HG03521 (cell line): ENCODE measurements around the gene CCDC88B.
A peak's percentile ranks its signal among the peaks of the same experiment; 100 is the strongest.

Experiments
- ATAC-seq: cut with Tn5 transposase; IDR thresholded peaks from one replicate; pipeline ENCODE4 v1.9.1; 2021; ENCODE audit warnings: mild to moderate bottlenecking, moderate library complexity; ENCODE audit not compliant: unreplicated experiment

The CCDC88B gene, protein sequence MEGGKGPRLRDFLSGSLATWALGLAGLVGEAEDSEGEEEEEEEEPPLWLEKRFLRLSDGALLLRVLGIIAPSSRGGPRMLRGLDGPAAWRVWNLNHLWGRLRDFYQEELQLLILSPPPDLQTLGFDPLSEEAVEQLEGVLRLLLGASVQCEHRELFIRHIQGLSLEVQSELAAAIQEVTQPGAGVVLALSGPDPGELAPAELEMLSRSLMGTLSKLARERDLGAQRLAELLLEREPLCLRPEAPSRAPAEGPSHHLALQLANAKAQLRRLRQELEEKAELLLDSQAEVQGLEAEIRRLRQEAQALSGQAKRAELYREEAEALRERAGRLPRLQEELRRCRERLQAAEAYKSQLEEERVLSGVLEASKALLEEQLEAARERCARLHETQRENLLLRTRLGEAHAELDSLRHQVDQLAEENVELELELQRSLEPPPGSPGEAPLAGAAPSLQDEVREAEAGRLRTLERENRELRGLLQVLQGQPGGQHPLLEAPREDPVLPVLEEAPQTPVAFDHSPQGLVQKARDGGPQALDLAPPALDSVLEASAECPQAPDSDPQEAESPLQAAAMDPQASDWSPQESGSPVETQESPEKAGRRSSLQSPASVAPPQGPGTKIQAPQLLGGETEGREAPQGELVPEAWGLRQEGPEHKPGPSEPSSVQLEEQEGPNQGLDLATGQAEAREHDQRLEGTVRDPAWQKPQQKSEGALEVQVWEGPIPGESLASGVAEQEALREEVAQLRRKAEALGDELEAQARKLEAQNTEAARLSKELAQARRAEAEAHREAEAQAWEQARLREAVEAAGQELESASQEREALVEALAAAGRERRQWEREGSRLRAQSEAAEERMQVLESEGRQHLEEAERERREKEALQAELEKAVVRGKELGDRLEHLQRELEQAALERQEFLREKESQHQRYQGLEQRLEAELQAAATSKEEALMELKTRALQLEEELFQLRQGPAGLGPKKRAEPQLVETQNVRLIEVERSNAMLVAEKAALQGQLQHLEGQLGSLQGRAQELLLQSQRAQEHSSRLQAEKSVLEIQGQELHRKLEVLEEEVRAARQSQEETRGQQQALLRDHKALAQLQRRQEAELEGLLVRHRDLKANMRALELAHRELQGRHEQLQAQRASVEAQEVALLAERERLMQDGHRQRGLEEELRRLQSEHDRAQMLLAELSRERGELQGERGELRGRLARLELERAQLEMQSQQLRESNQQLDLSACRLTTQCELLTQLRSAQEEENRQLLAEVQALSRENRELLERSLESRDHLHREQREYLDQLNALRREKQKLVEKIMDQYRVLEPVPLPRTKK (N-terminal part only)

DNA sequence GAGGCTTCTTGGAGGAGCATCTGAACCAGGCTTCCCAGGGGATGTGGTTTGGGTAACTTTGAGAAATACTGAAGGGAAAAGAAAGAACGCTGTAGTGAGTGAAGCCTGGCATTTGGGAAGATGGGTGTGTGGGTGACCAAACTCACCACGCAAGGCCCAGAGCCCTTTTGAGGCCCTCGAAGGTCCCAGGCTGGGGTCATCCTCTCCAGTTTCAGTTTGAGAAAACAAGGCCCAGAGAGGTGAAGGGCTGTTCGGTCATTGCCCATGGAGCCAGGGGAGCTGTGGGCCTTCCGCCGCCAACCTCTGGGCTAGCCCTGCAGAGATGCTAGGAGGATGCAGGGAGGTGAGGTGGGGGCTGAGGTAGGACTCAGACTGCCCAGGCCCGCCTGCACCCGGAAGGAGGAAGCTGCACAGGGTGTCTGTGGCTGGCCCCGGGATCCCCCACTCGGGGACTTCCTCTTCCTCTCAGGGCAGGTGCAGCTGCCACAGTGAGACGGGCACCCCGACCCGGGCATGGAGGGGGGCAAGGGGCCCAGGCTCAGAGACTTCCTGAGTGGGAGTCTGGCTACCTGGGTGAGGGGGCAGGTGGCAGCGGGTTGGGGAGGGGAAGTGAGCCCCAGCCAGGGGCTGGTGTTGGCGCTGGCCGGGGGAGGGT is at the start of gene CCDC88B:
Gene CCDC88B, plus strand, starts transcription at position 451 of the 655 bp plus-strand sequence. Its CDS starts 63 bp downstream, at position 514.
- peak; percentile 42 for ATAC-seq

DNA sequence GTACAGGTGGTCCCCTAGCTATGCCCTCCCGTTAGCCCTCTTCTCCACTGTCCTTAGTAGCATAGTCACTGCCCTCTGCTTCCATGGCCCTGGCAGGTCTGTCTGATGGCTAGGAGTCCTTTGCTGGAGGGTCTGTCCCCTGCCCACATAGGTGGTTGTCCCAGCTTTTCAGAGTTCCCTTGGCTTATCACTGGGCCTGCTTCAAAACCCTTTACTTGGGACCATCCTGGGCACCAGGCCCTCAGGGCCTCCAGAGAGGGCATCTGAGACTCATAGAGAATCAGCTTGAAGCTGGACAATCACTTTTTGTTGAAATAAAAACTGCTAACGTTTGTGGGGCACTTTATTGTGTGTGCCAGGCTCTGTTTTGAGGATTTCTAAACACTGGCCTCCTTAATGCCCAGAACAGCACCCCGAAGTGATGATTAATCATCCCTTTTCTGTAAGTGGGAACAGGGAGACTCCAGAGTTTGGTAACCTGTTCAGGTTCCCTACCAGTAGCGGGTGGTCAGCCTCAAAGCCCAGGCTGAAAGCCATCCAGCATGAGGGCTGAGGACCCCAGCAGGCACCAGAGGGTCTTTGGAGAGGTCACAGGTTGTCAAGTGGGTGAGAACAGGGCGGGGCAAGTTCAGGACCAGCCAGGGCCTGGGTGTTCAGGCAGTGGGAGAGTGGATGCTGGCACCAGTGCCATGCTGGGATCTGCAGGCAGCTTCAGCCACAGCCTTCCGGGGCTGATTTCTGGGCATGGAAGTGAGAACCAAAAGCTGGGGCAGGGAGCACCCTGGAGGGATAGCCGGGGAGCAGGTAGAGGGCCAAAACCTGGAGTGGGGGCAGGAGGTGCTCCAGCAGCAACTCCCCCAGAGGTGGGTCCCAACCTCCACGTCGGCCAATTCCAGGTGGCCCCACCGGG is 49.4 kb upstream of the CCDC88B start:
- ATAC-seq: no peak

DNA sequence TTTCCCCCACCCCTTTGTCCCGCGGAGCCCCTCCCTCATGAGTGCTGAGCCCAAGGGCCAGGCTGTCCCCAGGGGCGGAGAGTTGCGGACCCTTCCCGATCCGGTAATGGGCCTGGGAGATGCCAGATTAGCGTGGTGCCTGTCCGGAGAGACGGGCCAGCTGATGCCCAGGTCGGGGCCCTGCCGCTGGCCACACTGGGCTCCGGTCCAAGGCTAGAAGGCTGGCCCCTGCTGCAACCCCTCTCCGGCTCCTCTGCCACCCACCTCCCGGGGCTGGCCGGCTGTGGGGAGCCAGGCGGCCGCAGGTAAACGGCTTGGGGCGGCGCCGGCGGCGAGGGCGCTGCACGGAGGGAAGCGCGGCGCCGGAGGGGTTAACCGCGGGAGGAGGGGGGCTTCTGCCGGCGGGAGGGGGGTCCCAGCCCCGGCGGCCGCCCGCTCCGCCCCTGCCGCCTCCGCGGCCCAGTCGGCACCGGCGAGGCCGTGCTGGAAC is 48.7 kb upstream of the CCDC88B start, which contains the start of gene KCNK4:
Gene KCNK4, plus strand, starts transcription at position 41 of the 490 bp plus-strand sequence. CDS start 1,717 bp downstream, outside the sequence.
- ATAC-seq: no peak

DNA sequence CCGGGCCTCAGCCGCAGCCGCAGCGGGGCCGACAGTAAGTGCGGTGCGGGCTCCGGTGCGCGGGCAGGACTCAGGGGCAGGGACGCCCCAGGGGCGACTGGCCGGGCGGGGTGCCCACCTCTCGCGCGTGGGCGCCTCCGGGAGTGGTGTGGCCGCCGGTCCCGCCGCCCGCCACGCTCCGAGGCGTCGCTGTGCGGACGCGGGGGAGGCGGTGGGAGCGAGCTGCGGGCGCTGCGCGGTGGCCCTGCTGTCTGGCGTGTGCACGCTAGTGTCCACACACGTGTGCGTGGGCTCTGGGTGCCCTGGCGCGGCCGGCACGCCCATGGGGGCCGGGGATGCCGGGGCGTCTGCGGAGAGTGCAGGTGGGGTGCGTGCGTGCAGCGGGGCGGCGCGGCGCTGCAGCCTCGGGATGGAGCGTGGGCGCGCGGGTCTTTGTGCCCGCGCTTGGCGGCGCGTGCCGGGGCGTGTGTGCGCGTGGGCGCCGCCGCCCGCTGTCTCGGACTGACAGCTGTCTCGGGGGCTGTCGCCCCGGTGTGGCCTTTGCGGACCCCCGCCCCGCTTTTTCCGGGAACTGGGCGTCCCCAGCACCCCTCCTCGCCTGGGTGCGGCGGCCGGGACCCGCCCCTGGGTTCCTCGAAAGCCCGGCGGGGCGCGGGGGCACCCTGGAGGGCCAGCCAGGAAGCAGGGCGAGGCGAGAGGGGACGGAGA is 48.1 kb upstream of the CCDC88B start:
- ATAC-seq: no peak

DNA sequence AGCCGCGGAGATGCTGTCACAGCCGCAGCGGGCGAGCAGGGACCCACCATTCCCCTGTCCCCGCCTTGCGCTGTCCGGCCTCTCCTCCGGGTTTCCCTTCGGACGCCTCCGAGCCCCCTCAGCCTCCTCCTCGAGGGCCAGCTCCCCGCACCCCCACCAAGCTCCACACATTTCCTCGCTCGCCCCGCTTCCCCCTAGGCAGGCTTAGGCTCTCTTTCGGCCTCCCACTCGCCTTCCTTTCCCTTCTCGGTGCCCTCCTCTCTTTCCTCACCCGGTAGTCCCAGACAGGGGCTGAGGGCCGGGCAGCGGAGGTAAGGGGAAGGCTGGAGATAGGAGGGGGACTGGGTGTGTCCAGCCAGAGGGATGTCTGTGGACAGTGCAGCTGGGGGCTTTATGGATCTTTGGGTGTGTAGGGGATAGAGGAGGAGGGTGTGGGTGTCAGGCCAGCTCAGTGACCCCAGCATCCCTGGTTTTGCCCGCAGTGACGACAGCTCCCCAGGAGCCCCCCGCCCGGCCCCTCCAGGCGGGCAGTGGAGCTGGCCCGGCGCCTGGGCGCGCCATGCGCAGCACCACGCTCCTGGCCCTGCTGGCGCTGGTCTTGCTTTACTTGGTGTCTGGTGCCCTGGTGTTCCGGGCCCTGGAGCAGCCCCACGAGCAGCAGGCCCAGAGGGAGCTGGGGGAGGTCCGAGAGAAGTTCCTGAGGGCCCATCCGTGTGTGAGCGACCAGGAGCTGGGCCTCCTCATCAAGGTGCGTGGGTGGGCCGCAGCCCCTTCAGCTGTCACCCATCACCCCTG is 47.3 kb upstream of the CCDC88B start:
- no peak for ATAC-seq

DNA sequence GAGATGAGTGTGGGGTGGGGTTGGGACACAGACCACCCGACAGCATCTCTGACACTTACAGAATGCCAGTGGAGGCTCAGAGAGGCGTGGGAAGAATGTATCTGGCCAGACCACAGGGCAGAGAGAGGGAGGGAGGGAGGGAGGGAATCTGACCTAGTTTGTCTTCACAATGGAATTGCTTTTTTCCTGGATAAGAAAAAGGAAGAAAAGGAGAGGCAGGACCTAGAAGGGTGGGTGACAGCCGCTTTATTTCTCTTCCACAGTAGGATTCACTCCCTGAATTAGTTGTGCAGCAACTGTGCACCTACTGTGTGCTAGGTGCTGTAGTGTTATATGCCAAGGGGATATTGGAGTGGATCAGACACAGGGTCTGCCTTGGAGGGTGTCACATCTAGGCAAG is 45.2 kb upstream of the CCDC88B start:
- ATAC-seq: no peak

DNA sequence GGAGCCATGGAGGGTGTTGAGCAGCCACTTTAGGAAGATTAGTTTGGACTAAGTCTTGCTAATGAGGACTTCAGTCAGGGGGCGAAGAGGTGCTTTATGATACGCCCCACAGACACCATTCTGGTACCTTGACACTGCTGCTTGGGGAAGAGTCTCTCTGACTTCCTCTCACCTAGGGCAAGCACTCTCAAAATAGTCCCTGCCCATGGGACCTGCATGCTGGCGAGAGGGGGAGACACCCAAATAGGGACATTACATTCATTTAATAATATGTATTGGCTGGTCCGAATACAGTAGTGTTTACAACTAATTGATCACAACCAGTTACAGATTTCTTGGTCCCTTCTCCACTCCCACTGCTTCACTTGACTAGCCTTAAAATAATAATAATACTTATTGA is 44.2 kb upstream of the CCDC88B start:
- ATAC-seq: no peak

DNA sequence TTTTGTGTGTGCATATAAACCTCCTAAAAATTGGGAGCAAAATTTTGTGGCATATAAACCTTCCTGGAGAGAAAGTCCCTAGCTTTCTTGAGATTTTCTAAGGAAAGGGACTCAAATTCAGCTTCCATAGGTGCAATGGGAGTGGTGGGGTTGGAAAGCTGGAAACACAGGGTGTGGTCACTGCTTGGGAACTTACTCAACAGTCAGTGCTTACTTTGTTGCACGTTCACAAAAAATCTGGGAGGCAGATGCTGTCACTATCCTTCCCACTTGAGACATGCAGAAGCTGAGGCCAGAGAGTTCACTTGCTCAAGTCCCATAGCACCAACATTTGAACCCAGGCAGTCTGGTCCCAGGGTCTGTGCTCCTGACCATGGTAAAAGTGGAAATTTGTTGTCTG is 43.8 kb upstream of the CCDC88B start:
- ATAC-seq: no peak

DNA sequence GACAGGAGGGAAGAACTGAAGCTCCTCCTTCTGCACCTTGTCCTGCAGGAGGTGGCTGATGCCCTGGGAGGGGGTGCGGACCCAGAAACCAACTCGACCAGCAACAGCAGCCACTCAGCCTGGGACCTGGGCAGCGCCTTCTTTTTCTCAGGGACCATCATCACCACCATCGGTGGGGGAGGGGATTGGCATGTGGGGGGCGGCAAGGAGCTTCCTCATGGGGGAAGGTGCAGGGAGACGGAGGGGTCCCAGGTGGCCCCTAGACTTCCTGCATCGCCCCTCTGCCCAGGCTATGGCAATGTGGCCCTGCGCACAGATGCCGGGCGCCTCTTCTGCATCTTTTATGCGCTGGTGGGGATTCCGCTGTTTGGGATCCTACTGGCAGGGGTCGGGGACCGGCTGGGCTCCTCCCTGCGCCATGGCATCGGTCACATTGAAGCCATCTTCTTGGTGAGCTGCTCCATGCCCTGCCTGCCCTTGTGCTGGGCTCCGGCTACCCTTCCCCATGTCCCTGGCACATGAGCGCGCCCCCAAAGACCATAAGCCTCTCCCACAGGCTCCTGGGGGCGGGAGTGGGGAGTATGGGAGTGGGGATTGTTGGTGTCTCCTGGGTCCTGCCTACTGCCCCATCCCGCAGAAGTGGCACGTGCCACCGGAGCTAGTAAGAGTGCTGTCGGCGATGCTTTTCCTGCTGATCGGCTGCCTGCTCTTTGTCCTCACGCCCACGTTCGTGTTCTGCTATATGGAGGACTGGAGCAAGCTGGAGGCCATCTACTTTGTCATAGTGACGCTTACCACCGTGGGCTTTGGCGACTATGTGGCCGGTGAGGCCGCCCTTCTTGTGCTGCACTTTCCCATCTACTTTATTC is 42.9 kb upstream of the CCDC88B start:
- no peak for ATAC-seq

DNA sequence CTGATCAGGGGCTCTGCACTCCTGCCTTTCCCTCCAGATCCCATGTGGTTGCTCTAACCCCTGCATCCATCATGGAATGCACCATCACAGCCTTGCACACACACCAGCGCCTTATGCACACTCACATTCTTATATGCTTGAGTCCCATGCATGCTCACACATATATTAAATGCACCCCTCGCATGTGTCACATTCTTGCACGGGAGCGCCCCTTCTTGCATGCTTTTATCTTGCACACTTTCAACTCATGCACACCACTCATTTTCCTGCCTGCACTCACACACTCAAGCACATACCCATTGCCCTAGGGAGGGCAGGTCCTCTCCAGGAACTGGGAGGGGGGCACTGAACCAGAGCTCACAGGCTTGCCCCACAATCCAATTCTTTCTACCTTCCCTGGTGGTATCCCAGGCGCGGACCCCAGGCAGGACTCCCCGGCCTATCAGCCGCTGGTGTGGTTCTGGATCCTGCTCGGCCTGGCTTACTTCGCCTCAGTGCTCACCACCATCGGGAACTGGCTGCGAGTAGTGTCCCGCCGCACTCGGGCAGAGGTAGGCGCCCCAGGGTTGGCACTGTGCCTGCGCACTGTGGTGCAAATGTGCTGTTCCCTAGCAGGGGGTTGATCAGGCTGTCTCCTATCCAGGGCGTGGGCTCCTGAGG is 42.2 kb upstream of the CCDC88B start:
- ATAC-seq: no peak

DNA sequence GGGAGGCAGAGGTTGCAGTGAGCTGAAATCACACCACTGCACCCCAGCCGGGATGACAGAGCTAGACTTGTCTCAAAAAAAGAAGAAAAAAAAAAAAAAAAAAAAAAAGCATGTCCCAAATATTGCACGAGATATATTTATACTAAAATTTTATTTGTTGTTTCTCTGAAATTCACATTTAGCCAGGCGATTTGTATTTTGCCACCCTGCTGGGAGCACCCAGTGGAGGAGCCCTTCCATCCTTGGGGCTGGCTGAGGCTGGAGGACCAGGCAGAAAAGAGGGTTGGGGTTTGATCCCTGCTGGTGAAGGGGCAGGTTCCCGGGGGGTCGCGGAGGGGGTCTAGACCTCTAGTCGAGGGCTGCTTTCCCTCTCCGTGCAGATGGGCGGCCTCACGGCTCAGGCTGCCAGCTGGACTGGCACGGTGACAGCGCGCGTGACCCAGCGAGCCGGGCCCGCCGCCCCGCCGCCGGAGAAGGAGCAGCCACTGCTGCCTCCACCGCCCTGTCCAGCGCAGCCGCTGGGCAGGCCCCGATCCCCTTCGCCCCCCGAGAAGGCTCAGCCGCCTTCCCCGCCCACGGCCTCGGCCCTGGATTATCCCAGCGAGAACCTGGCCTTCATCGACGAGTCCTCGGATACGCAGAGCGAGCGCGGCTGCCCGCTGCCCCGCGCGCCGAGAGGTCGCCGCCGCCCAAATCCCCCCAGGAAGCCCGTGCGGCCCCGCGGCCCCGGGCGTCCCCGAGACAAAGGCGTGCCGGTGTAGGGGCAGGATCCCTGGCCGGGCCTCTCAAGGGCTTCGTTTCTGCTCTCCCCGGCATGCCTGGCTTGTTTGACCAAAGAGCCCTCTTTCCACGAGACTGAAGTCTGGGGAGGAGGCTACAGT is 40.8 kb upstream of the CCDC88B start:
- ATAC-seq: no peak

DNA sequence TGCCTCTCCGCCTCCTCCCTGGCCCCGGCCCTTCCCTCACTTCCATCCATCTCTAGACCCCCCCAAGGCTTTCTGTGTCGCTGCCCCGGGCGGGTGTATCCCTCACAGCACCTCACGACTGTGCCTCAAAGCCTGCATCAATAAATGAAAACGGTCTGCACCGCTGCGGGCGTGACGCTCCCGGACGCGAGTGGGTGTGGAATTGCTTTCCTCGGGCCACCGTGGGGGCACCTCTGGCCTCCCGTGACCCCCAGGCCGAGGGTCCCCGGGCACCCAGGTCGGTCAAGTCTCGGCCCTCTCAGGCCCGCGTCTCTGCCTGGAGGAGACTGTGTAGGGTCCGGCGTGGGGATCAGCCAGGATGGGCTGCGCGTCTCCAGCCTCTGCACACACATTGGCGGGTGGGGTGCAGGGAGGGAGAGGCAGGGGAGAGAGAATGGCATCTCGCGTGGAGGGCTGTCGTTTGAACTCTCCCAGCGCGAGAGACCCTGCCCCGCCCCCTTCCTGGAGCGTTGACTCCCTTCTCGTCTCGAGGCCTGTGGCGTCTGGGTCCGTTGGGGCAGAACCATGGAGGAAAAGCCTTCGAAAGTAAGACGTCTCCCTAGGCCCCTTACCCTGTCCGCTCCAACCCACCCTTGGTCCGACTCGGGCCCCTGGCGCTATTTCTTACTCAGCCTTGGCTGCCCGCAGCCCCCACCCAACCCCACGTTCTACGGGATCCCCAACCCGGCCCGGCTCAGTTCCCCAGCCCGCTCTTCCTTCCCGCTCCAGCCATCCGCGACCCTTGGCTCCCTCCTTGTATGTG is 40.0 kb upstream of the CCDC88B start, which contains the start of gene CATSPERZ:
Gene CATSPERZ, plus strand, starts transcription at position 512 of the 802 bp plus-strand sequence. Its CDS starts 53 bp downstream, at position 565.
- no peak for ATAC-seq

DNA sequence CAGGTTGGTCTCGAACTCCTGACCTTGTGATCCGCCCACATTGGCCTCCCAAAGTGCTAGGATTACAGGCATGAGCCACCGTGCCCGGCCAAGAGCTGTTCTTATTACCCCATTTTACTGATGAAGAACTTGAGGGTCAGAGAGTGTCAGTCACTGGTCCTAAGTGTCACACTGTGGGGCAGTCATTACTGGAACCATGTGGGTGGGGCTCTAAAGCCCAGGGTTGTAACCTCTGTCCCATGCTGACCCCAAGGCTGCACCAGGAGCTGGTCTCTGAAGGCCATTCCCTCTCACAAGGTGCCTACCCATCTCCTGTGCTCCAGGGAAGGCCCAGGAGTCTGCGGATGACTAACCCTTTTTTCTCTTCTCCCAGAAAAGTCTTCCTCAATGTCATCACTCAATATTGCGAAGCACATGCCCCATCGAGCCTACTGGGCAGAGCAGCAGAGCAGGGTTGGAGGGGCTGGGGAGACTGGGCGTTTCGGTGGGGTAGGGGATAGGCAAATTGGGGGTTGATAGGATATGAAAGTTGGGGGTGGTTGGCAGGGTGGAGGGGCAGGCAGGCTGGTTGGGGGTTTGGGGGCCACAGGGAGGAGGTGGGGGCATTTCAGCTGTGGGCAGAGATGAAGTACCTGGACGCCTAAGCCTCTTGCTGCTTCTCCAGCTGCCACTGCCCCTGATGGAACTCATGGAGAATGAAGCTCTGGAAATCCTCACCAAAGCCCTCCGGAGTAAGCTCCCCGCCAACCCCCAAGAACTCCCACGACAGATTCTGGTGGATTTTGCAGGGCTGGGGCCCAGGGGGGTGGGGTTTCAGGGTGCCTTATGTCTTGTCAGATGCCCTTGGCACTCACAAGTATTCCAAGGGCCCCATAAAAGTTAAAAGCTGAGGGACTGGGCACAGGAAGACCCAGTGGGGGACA is 36.6 kb upstream of the CCDC88B start:
- no peak for ATAC-seq
